ENCODE data around the gene DHX9.

DHX9 gene

GRCh38 chr1:182839209-182840066, at the start of gene DHX9:
Gene DHX9 (plus strand): TSS chr1:182839347. CDS start chr1:182842567, 3,220 bp downstream.
- peak; percentile 65 for DNase-seq

GRCh38 chr1:182791281-182792179, 47.6 kb upstream of the DHX9 start:
- DNase-seq, result no peak

GRCh38 chr1:182794091-182794490, 45.1 kb upstream of the DHX9 start:
- DNase-seq, result no peak

DNA sequence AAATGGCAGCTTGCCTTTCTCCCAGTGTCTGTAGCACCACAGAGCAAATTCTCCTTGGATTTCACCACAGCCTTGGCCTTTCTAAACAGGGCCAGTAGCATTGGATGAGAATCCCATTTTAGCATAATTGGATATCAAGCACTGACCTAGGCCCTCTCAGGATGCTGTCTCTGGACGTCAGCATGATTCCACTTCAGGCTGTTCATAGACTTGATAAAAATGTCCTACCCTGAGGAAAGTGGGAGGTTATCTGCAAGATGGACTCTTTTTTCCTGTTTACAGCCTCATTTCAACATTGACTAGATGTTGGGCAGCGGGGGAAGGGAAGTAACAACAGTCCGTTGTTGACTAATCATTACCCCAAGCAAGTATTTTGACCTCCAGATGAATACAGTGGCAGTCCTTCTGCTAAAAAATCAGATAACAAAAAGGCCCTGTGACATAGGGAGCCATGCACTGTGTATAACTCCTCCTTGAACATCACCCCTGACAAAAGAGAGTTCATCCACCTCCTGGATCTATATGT, 44.4 kb upstream of the DHX9 start:
- DNase-seq, result no peak

DNA sequence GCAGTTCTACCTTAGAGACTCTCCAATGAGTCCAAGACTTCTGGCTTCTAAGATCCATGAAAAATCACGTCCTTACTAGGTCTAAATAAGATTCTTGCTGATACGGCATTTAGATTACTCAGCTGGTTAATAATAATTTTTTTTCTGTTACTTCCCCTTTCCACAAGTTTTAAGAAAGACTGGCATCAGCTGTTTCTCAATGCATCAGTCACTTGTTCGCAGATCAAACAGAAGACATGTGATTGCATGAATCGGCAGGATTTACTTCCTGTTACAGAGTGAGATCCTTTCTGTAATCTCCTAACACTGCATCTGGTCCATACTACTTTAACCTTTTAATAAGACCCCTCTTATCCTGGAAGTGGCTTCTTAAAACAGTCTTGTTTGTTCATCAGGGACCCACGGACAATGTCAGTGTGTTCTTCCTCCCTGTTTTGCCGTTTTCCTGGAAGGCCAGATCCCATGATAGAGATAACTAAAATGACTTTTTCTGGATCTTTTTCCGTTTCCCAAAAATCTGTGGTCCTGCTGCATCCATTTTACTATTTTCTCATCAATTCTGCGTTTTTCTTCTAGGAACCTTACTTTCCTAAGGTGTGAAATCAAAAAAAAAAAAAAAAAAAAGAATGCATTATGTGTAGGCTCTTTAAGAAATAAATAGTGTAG, 43.5 kb upstream of the DHX9 start:
- DNase-seq, result peak; percentile 96

DNA sequence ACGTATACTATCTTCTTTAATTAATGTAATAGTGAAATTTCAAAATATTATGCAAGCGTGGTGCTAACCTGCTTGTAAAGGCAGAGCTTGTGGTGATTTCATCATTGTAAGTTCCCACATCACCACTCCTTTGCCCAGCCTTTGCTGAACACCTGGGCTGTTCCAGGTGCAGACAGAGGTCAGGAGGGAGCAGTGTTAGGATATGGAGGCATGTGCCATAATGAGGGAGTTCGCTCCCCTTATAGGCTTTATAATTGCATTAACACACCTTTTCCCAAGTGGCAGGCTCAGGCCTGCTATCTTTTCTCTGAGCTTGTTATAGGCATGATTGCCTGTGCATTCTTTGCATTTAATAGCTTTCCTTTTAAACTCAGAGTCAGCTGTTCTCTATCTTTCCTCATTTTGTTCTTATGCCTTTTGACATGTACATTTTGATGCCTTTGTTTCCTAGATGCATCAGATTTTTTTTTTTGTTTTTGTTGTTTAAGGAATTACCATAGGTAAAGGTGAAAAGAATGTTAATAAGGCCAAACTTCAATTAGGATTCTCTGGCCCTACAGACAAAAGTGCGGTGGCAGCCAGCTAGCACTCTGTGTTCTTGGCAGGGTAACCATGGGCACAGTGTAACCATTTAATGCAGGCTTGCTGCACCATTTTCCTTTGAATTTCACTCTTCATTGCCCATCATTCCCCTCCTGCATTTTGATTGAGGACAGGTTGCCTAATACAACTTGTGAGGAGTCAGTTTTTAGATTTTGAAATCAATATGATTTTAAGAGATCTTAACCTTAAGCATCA, 36.9 kb upstream of the DHX9 start:
- DNase-seq, result no peak

- no peak for DNase-seq
Observed at GRCh38 chr1:182803846-182804245, 35.3 kb upstream of the DHX9 start.

- no peak for DNase-seq
Observed at GRCh38 chr1:182806015-182806678, 33.0 kb upstream of the DHX9 start.

DNA sequence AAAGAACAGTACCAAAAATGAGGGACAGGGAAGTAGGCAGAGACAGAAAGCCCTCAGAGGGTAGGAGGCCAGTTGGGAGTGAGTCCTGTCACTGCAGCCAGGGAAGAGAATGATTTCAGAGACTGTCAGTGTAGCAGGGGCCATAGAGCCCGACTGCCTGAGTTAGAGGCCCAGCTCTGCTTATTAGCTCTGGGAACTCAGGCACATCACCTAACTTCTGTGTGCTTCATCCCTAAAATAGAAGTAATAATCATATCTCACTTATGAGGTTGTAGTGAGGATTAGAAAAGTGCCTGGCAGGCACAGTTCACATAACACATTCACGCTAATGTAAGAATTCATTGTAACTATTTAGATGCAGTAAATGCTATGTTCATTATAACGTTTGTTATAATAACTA, 31.2 kb upstream of the DHX9 start:
- DNase-seq, result no peak

DNA sequence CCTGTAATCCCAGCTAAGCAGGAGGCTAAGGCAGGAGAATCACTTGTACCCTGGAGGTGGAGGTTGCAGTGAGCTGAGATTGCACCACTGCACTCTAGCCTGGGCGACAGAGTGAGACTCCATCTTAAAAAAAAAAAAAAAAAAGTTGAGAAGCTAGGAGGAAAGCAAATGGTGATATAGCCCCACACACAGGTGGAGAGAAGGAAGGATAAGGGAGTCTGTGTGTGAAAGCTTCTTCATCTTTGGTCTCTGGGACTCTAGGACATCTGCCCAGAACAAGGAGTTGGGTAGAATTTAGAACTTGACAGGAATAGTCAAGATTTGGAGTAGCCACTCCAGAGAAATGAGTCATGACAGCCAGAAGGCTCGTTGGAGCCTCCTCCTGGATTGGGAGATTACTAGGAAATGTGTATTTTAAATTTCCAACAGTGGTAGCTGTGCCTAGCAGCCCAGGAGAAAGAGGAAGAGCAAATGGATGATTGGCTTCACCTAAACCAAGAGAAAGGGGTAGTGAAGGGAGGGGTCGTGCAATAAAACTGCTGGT, 29.7 kb upstream of the DHX9 start:
- no peak for DNase-seq

GRCh38 chr1:182811975-182812722, 27.0 kb upstream of the DHX9 start:
- no peak for DNase-seq

- DNase-seq, result no peak
Observed at GRCh38 chr1:182816863-182817262, 22.3 kb upstream of the DHX9 start.

DNA sequence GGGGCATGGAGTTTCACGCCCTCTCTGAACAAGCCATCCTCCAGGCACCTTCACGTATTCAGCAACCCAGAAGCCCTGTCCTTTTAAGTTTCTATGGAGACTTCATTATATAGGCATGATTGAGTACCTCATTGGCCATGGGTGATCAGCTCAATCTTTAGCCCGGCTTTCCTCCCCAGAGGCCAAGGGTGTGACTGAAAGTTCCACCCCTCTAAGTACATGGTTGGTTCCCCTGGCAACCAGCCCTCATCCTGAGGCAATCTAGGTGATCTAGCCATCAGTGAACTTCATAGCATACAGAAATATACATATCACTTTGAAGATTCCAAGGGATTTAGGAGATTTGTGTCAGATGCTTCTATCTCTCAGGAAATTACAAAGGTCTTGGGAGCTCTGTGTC, 21.3 kb upstream of the DHX9 start:
- no peak for DNase-seq

DNA sequence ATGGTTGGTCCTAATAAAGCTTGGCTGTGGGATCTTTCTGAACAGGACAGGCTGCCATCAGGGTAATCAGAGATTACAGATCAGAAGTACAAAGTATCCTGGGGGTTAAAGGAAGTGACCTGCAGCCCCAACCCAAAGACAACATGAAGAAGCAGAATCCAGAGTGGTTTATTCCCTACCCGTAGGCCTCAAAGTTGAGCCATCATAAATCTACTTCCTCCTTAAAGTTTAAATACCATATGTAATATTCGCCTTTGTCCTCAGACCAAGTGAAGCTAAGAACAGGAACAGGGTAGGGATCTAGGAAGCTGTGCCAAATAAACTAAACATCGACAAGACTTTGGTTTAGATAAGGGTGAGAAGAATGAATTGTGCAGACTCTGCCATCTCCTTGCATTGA, 15.9 kb upstream of the DHX9 start:
- no peak for DNase-seq

DNA sequence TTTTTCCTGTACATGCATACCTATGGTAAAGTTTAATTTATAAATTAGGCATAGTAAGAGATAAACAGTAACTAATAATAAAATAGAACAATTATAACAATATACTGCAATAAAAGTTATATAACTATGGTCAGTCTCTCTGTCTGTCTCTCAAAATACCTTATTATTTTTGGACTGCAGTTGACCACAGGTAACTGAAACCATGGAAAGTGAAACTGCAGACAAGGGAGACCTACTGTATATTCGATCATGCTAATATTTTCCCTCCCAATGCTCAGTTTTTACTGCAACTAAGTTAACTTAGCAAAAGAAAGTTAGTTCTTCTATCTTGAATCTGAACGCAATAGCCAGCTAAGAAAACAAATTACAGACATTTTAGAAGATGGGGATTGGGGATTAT, 12.3 kb upstream of the DHX9 start:
- DNase-seq, result no peak

- DNase-seq, result no peak
Observed at GRCh38 chr1:182829285-182829932, 9.7 kb upstream of the DHX9 start.

GRCh38 chr1:182833271-182833670, 5.9 kb upstream of the DHX9 start:
- no peak for DNase-seq

DNA sequence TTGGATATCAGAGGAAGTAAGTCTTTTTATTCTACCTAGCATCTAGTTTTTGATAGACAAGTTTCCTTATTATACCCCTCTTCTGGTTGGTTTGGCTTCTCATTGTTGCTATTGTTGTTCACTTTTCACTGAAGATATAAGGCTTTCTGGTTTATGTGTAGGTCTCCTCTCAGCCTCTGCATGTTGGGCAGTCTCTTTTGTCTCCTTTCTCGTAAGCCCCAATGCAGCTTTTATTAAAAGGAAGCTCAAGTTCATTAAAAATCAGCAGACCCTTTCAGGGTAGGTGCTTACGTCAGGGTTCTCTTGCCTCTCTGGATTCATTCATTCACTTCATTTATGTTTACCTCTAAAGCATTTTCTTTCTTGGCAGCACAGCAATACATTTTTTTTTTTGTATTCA, 4.8 kb upstream of the DHX9 start:
- DNase-seq, result no peak

- DNase-seq, result no peak
Observed at GRCh38 chr1:182835806-182836205, 3.3 kb upstream of the DHX9 start.

GRCh38 chr1:182841368-182841988, 2.3 kb downstream of the DHX9 start:
- DNase-seq, result no peak
